Brain microvascular endothelial cell (primary cell): ENCODE measurements around the gene B4GALNT4.
"Not testable (repeated sequence)": the region's sequence is repeated elsewhere in the genome, so short reads cannot be mapped to it uniquely, and the experiment has no call there.

ENCODE experiments used
- DNase-seq: peaks from one replicate; pipeline ENCODE4 v3.0.0-alpha.2; 2020
- H3K27ac ChIP-seq: fragments of 250-450 bp; sonication (Bioruptor Pico); 2 replicates; pipeline ENCODE4 v1.5.1; 2020; ENCODE audit warnings: mild to moderate bottlenecking, moderate library complexity
- H3K27me3 ChIP-seq: fragments of 250-450 bp; sonication (Bioruptor Pico); replicated peaks from 2 replicates; pipeline ENCODE4 v1.5.1; 2020; ENCODE audit warnings: mild to moderate bottlenecking
- H3K36me3 ChIP-seq: fragments of 250-450 bp; sonication (Bioruptor Pico); replicated peaks from 2 replicates; pipeline ENCODE4 v1.5.1; 2020; ENCODE audit warnings: mild to moderate bottlenecking
- H3K4me3 ChIP-seq: 2 replicates; pipeline ENCODE4 v1.5.1; 2011; ENCODE audit warnings: low read depth, mild to moderate bottlenecking, control low read depth, low read length, moderate library complexity
- in situ Hi-C: cut with HindIII; loops from 2 replicates; pipeline ENCODE4 v1.10.0; 2017; ENCODE audit warnings: low sequenced_read_pairs, low pct_ligation_motif_present
- TF ChIP-seq, protein P1 (sequence below): IDR thresholded peaks from 2 replicates; pipeline ENCODE4 v1.5.1; 2011; ENCODE audit warnings: low read depth, mild to moderate bottlenecking, moderate library complexity, low read length, control low read depth, inconsistent platforms; ENCODE audit errors: missing control alignments

The B4GALNT4 gene

DNA sequence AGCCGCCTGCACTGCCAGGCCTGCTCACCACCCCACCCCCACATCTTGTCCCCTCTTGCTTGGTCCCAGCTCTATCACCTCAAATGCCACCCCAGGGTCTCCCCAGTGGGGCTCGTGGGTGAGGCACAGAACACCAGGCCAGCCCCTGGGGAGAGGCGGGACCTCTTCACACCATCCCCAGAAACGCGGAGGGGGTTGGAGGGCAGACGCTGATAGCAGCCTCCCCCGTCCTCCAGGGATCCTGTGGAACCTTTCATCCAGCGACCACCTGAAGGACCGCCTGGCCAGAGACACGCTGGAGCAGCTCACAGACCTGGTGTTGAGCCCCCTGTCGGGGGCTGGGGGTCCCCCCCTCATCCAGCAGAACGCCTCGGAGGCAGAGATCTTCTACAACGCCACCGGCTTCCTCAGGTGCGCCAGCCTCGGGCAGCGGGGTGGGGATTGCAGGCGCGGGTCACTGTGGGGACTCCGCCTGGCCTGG, 30.5 kb downstream of the B4GALNT4 start:
- in situ Hi-C loops = no loop called here
- H3K4me3 ChIP-seq = no peak overlapping the region
- no peak overlapping the region for H3K27ac ChIP-seq
- TF ChIP-seq, protein P1, sequence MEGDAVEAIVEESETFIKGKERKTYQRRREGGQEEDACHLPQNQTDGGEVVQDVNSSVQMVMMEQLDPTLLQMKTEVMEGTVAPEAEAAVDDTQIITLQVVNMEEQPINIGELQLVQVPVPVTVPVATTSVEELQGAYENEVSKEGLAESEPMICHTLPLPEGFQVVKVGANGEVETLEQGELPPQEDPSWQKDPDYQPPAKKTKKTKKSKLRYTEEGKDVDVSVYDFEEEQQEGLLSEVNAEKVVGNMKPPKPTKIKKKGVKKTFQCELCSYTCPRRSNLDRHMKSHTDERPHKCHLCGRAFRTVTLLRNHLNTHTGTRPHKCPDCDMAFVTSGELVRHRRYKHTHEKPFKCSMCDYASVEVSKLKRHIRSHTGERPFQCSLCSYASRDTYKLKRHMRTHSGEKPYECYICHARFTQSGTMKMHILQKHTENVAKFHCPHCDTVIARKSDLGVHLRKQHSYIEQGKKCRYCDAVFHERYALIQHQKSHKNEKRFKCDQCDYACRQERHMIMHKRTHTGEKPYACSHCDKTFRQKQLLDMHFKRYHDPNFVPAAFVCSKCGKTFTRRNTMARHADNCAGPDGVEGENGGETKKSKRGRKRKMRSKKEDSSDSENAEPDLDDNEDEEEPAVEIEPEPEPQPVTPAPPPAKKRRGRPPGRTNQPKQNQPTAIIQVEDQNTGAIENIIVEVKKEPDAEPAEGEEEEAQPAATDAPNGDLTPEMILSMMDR = no peak
- peaks cover 8% of the 10 kb centered on the region for H3K27me3 ChIP-seq
- H3K36me3 ChIP-seq = no peaks in the 10 kb centered on the region
- no peak for DNase-seq

DNA sequence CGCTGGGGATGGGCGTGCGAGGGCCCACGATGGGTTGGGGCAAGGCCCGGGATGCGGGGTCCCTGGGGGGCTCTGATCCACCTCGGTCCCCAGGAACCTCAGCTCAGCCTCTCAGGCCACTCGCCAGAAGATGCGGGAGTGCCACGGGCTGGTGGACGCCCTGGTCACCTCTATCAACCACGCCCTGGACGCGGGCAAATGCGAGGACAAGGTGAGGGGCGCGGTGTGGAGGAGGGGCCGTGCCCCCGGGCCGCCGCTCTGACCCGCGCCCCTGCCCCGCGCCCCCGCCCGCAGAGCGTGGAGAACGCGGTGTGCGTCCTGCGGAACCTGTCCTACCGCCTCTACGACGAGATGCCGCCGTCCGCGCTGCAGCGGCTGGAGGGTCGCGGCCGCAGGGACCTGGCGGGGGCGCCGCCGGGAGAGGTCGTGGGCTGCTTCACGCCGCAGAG, 31.0 kb downstream of the B4GALNT4 start:
- DNase-seq = no peak
- H3K36me3 ChIP-seq = no peaks in the 10 kb centered on the region
- no peak overlapping the region for H3K4me3 ChIP-seq
- H3K27ac ChIP-seq = no peak overlapping the region
- in situ Hi-C loops = no loop called here
- peaks cover 8% of the 10 kb centered on the region for H3K27me3 ChIP-seq
- TF ChIP-seq, protein P1 = no peak

DNA sequence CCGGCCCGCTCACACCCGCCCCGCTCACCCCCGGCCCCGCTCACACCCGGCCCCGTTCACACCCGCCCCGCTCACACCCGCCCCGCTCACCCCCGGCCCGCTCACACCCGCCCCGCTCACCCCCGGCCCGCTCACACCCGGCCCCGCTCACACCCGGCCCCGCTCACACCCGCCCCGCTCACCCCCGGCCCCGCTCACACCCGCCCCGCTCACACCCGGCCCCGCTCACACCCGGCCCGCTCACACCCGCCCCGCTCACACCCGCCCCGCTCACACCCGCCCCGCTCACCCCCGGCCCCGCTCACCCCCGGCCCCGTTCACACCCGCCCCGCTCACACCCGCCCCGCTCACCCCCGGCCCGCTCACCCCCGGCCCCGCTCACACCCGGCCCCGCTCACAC, 31.9 kb downstream of the B4GALNT4 start:
- H3K36me3 ChIP-seq, DNase-seq, H3K27me3 ChIP-seq, in situ Hi-C loops, H3K4me3 ChIP-seq, H3K27ac ChIP-seq: not testable (repeated sequence)

DNA sequence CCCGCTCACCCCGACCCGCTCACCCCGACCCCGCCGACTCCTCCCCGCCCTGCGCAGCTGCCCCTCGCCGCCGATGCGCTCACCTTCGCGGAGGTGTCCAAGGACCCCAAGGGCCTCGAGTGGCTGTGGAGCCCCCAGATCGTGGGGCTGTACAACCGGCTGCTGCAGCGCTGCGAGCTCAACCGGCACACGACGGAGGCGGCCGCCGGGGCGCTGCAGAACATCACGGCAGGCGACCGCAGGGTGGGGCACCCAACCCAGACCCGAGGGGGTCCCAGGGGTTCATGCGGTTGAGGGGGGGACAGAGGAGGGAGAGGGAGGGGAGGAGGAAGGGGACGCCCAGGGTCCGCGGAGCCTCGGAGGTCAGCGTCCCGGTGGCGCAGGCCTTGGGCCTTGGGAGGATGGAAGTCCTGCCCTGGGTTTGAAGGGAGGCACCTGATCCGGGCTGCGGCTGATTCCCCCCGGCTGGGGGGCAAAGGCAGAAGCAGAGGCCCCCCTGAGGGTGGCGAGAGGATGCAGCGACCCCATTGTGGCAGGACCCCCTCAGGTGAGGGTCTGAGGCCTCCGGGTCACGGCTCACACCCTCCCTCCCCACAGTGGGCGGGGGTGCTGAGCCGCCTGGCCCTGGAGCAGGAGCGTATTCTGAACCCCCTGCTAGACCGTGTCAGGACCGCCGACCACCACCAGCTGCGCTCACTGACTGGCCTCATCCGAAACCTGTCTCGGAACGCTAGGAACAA, 33.9 kb downstream of the B4GALNT4 start:
- Histone ChIP-seq H3K27me3 (peaks cover 8% of the 10 kb centered on the region), H3K4me3 (no peak overlapping the region), H3K36me3 (no peaks in the 10 kb centered on the region), H3K27ac (no peak overlapping the region)
- TF ChIP-seq, protein P1 = no peak
- in situ Hi-C loops = no loop called here
- DNase-seq = no peak

DNA sequence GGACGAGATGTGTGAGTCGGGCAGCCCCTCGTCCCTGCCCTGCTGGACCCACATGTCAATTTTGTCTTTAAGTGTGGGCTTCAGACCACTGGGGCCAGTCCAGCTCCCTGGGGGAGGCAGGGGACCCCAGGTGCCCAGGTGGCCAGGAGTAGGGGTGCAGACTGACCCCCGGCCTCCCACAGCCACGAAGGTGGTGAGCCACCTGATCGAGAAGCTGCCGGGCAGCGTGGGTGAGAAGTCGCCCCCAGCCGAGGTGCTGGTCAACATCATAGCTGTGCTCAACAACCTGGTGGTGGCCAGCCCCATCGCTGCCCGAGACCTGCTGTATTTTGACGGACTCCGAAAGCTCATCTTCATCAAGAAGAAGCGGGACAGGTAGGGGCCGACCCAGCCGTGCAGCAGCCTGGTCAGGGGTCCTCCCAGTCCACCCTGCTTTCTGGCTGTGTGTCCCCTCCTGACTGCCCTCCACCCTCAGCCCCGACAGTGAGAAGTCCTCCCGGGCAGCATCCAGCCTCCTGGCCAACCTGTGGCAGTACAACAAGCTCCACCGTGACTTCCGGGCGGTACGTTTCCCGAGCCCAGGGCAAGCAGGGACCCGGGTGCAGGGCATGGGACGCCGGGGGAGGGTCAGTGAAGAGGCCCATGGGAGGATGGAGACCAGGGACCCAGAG, 34.6 kb downstream of the B4GALNT4 start:
- no peak for DNase-seq
- in situ Hi-C loops = no loop called here

More for the DNA sequence above, 34.6 kb downstream of the B4GALNT4 start:
- no peaks in the 10 kb centered on the region for H3K36me3 ChIP-seq
- no peak overlapping the region for H3K27ac ChIP-seq
- H3K27me3 ChIP-seq = peaks cover 8% of the 10 kb centered on the region
- TF ChIP-seq, protein P1 = no peak
- H3K4me3 ChIP-seq = no peak overlapping the region
